Retinal pigment epithelial cell (primary cell): Measurements from ENCODE around the gene DCP2.

Experiments used
- DNase-seq: peaks from one replicate; pipeline ENCODE4 v3.0.0-alpha.2; 2010; ENCODE audit warnings: low read depth
- H3K4me3 ChIP-seq: 2 replicates; pipeline ENCODE4 v1.5.1; 2011; ENCODE audit warnings: mild to moderate bottlenecking, low read length, control low read depth, moderate library complexity
- TF ChIP-seq, protein P1 (sequence below): conservative IDR thresholded peaks from 2 replicates; pipeline ENCODE4 v1.5.1; 2011; ENCODE audit warnings: low read depth, low read length, control low read depth, inconsistent platforms

DCP2 gene

DNA sequence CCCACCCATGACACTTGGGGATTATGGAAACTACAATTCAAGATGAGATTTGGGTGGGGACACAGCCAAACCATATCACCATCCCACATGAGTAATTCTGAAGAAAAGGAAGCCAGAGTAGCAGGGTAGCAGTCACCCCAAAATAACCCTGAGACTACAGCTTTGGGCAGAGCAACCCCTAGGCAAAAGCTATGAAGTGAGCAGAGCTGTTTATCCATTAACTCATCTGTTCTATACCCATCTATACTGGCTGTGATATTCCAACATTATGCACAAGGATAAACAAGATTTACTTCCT, 42.3 kb upstream of the DCP2 start:
- DNase-seq = no peak
- TF ChIP-seq, protein P1, sequence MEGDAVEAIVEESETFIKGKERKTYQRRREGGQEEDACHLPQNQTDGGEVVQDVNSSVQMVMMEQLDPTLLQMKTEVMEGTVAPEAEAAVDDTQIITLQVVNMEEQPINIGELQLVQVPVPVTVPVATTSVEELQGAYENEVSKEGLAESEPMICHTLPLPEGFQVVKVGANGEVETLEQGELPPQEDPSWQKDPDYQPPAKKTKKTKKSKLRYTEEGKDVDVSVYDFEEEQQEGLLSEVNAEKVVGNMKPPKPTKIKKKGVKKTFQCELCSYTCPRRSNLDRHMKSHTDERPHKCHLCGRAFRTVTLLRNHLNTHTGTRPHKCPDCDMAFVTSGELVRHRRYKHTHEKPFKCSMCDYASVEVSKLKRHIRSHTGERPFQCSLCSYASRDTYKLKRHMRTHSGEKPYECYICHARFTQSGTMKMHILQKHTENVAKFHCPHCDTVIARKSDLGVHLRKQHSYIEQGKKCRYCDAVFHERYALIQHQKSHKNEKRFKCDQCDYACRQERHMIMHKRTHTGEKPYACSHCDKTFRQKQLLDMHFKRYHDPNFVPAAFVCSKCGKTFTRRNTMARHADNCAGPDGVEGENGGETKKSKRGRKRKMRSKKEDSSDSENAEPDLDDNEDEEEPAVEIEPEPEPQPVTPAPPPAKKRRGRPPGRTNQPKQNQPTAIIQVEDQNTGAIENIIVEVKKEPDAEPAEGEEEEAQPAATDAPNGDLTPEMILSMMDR = no peak
- no peak overlapping the region for H3K4me3 ChIP-seq

DNA sequence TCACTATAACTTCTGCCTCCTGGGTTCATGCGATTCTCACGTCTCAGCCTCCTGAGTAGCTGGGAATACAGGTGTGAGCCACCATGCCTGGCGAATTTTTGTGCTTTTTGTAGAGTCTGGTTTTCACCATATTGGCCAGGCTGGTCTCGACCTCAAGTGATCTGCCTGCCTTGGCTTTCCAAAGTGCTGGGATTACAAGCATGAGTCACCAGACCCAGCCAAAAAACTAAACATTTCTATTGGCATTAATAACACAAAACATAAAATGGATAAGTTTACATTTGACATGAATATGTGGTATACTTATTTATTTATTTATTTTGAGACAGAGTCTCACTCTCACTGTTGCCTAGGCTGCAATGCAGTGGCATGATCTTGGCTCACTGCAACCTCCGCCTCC, 40.9 kb upstream of the DCP2 start:
- DNase-seq = no peak
- TF ChIP-seq, protein P1 = no peak

DNA sequence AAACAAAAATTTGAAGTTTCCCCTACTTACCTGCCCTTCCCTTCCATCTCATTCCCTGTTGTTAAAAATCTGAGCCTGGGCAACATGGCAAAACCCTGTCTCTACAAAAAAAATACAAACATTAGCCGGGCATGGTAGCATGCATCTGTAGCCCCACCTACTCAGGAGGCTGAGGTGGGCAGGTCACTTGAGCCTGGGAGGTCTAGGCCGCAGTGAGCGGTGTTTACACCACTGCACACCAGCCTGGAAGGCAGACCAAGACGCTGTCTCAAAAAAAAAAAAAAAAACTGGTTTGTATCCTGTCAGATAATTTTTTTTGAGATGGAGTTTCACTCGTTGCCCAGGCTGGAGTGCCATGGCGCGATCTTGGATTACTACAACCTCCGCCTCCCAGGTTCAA, 38.3 kb upstream of the DCP2 start:
- no peak for DNase-seq
- no peak overlapping the region for H3K4me3 ChIP-seq
- TF ChIP-seq, protein P1 = no peak

More for the DNA sequence above, 40.9 kb upstream of the DCP2 start:
- H3K4me3 ChIP-seq = no peak overlapping the region

DNA sequence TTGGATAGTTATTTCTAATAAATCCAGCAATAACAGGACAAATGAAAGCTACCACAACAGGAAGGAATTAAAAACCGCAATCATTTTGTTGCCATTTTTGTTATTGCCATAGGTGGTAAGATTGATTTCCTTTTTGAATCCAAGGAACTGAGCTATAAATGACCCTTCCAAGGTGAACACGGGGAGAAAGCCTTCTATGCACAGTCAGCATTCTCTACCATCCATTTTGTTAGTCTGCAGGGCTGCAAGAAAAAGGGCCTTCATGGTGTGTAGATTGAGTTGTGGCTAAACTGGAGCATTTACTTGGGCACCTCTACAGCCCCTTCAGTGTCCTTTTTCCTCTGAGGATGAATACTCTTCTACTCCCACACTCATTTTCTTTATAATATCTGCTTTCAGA, 35.9 kb upstream of the DCP2 start:
- DNase-seq = no peak
- H3K4me3 ChIP-seq = no peak overlapping the region
- TF ChIP-seq, protein P1 = no peak

DNA sequence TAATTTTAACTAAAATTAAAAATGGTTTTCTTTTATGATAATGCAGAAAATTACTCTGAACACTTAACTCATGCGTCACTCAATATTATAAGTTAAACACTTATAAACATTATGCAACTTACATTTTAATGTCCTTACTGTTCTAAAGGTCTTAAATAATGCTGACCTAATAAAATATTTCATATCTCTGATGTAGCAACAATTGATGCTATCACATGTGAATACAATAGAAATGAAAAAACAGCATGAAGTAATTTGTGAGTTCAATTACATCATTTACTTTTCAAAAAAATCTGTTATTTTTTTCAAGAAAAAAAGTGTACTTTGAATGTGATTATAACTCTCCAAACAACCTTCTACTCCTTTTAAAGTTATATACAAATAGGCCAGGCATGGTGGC, 28.1 kb upstream of the DCP2 start:
- no peak for DNase-seq
- no peak overlapping the region for H3K4me3 ChIP-seq
- TF ChIP-seq, protein P1 = no peak

DNA sequence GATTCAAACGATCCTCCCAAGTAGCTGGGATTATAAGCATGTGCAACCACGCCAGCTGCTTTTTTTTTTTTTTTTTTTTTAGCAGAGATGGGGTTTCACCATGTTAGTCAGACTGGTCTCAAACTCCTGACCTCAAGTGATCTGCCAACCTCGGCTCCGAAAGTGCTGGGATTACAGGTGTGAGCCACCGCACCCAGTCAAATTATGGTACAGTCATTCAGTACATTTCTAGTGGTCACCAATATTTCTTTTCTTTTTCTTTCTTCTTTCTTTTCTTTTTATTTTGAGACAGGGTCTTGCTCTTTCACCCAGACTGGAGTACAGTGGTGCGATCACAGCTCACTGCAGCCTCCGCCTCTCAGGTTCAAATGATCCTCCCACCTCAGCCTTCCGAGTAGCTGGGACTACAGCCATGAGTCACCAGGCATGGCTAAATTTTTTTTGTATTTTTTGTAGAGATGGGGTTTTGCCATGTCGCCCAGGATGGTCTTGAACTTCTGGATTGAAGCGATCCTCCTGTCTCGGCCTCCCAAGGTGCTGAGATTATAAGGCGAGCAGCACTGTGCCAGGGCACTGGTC, 25.4 kb upstream of the DCP2 start:
- DNase-seq = no peak
- H3K4me3 ChIP-seq = no peak overlapping the region
- TF ChIP-seq, protein P1 = no peak

DNA sequence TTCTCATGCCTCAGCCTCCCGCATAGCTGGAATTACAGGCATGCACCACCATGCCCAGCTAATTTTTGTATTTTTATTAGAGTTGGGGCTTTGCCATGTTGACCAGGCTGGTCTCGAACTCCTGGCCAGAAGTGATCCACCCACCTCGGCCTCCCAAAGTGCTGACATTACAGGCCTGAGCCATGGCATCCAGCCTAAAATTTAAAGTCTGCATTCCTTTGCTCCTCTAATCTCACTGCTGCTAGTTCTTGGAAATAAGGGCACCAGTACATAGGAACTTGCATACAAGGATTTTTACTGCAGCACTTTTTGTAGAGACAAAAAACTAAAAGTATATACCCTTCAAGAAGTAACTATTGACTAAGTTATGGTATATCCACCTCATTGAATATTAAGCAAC, 20.0 kb upstream of the DCP2 start:
- DNase-seq = no peak
- no peak overlapping the region for H3K4me3 ChIP-seq
- TF ChIP-seq, protein P1 = no peak
